Measurements from ENCODE around the gene CENPS. TPM values are rescaled to one million over a fixed set of nuclear protein-coding genes. Genes with fewer than 3 reads are reported as not detected.

CENPS gene
- total RNA-seq, 2 donors from 2014 or later, result 21.8 to 34.8 TPM

GRCh38 chr1:10428984-10429383 is 1.2 kb upstream of the CENPS start:
- Histone ChIP-seq H3K4me3 (no peak overlapping the region), H3K4me1 (replicated peaks) (peaks cover 5% of the 10 kb centered on the region), H3K36me3 (no peaks in the 10 kb centered on the region), H3K9me3 (no peaks in the 10 kb centered on the region), H3K27ac (no peak overlapping the region), H3K27me3 (replicated peaks; ENCODE audit: insufficient read depth) (no peaks in the 10 kb centered on the region)
- WGBS, result 95% methylated on average over 5 of the region's 5 CpGs
- DNase-seq (ENCODE audit: low spot score), result no peak
- intact Hi-C loops (cut with DNase I), result loop anchor here (1.0 to 5.0 kb wide), 2 partner anchors 51 to 217 kb away; partner anchors contain the start of gene KIF1B
- no peak for TF ChIP-seq POLR2AphosphoS5 (IDR thresholded peaks at IDR 0.05)
- TF ChIP-seq CTCF (IDR thresholded peaks at IDR 0.05), result no peak
- TF ChIP-seq POLR2A (IDR thresholded peaks at IDR 0.05), result no peak

- Histone ChIP-seq H3K4me3 (peak overlapping the region; percentile 66 to 86), H3K9me3 (no peaks in the 10 kb centered on the region), H3K4me1 (replicated peaks) (peaks cover 5% of the 10 kb centered on the region), H3K27ac (peak overlapping the region; percentile 66 to 74), H3K27me3 (replicated peaks; ENCODE audit: insufficient read depth) (no peaks in the 10 kb centered on the region), H3K36me3 (no peaks in the 10 kb centered on the region)
- 21% methylated on average over 10 of the region's 16 CpGs for WGBS
- intact Hi-C loops (cut with DNase I), result loop anchor here (1.0 to 5.0 kb wide), 4 partner anchors 42 to 437 kb away; partner anchors contain the start of genes DFFA, KIF1B and PEX14
- TF ChIP-seq CTCF (IDR thresholded peaks at IDR 0.05), result no peak
- no peak for TF ChIP-seq POLR2AphosphoS5 (IDR thresholded peaks at IDR 0.05)
- no peak for TF ChIP-seq POLR2A (IDR thresholded peaks at IDR 0.05)
- DNase-seq (ENCODE audit: low spot score), result no peak
These were observed 391 bp upstream of the CENPS start for GRCh38 chr1:10429868-10430215.

- DNase-seq (ENCODE audit: low spot score), result no peak
- H3K9me3 ChIP-seq, result no peaks in the 10 kb centered on the region
- peaks cover 5% of the 10 kb centered on the region for H3K4me1 ChIP-seq (replicated peaks)
- no peak for TF ChIP-seq POLR2A (IDR thresholded peaks at IDR 0.05)
- no peak for TF ChIP-seq CTCF (IDR thresholded peaks at IDR 0.05)
- no peak for TF ChIP-seq POLR2AphosphoS5 (IDR thresholded peaks at IDR 0.05)
- intact Hi-C loops (cut with DNase I), result loop anchor here (5.0 kb wide), 2 partner anchors 41 to 436 kb away; partner anchors contain the start of genes DFFA and PEX14
- no peaks in the 10 kb centered on the region for H3K36me3 ChIP-seq
- H3K27me3 ChIP-seq (replicated peaks; ENCODE audit: insufficient read depth), result no peaks in the 10 kb centered on the region
- H3K27ac ChIP-seq, result peak overlapping the region; percentile 66 to 74
- WGBS, result 23% methylated on average over 30 of the region's 30 CpGs
- peak overlapping the region; percentile 66 to 86 for H3K4me3 ChIP-seq
These were observed 967 bp downstream of the CENPS start for GRCh38 chr1:10431070-10431730.

GRCh38 chr1:10432910-10433700 is 2.9 kb downstream of the CENPS start:
- Histone ChIP-seq H3K27me3 (replicated peaks; ENCODE audit: insufficient read depth) (no peaks in the 10 kb centered on the region), H3K4me3 (no peak overlapping the region), H3K27ac (no peak overlapping the region), H3K36me3 (no peaks in the 10 kb centered on the region), H3K9me3 (no peaks in the 10 kb centered on the region), H3K4me1 (replicated peaks) (peaks cover 5% of the 10 kb centered on the region)
- no peak for TF ChIP-seq POLR2A (IDR thresholded peaks at IDR 0.05)
- no peak for TF ChIP-seq POLR2AphosphoS5 (IDR thresholded peaks at IDR 0.05)
- intact Hi-C loops (cut with DNase I), result loop anchor here (5.0 kb wide), 2 partner anchors 39 to 434 kb away; partner anchors contain the start of genes DFFA and PEX14
- DNase-seq (ENCODE audit: low spot score), result no peak
- 66% methylated on average over 14 of the region's 14 CpGs for WGBS

GRCh38 chr1:10433790-10434189 is 3.6 kb downstream of the CENPS start:
- no peak for TF ChIP-seq POLR2AphosphoS5 (IDR thresholded peaks at IDR 0.05)
- TF ChIP-seq POLR2A (IDR thresholded peaks at IDR 0.05), result no peak
- no peak for TF ChIP-seq CTCF (IDR thresholded peaks at IDR 0.05)
- H3K9me3 ChIP-seq, result no peaks in the 10 kb centered on the region
- no peak overlapping the region for H3K4me3 ChIP-seq
- intact Hi-C loops (cut with DNase I), result loop anchor here (5.0 kb wide), 2 partner anchors 39 to 434 kb away; partner anchors contain the start of genes DFFA and PEX14
- DNase-seq (ENCODE audit: low spot score), result no peak
- no peaks in the 10 kb centered on the region for H3K36me3 ChIP-seq
- H3K27me3 ChIP-seq (replicated peaks; ENCODE audit: insufficient read depth), result no peaks in the 10 kb centered on the region
- H3K27ac ChIP-seq, result no peak overlapping the region
- peaks cover 6% of the 10 kb centered on the region for H3K4me1 ChIP-seq (replicated peaks)
- WGBS, result 83% methylated on average over 11 of the region's 11 CpGs
